Astrocyte of the cerebellum (primary cell): ENCODE results near the gene WDR12.
"Not testable (repeated sequence)": the region's sequence is repeated elsewhere in the genome, so short reads cannot be mapped to it uniquely, and the experiment has no call there.

Experiments used
- DNase-seq: peaks from one replicate; pipeline ENCODE4 v3.0.0-alpha.2; 2011; ENCODE audit warnings: low read depth
- H3K4me3 ChIP-seq: 2 replicates; pipeline ENCODE4 v1.5.1; 2011; ENCODE audit warnings: mild to moderate bottlenecking, low read depth, low read length, moderate library complexity
- in situ Hi-C: cut with HindIII; loops from 2 replicates; pipeline ENCODE4 v1.10.0; 2017; ENCODE audit warnings: low sequenced_read_pairs
- TF ChIP-seq, protein P1 (sequence below): IDR thresholded peaks from 2 replicates; pipeline ENCODE4 v1.5.1; 2012; ENCODE audit warnings: low read length, low read depth, moderate library complexity, mild to moderate bottlenecking; ENCODE audit errors: missing control alignments

WDR12 gene

DNA sequence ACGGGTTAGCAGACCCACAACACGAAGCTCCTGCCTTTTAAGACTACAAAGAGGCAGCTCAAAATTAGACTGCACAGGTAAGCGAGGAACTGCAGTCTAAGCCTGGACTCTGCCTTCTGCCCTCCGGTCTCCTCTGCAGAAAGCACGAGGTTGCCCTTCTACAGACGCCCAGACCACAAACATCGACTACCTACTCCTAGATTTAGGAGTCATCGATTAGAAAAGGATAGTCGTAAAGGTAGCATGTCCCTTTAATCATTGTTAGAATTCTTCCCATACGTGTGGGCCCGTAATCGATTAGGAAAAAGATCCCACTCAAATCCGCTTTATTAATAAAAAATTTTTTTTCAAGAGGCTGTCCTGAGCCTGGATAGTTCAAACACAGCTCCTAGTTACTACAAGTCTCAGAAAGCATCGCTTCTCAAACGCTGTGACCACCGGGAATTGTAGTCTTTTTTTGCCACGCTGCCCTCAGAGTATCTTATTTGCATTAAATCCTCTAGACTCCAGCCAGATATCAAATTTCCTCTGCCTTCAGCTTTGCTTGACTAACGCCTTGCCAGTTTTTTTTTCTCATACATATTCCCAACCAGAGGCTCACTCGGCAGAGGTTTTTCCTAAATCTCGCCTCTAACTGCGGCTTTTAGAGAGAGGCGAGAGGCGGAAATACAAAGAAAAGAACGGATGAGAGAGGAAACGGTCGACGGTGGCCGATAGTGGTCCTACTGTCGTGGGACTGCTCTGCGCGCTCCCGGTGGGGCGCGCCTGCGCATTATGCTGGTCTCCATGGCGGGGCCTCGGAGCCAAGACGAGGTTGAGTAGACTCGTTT lies at the start of gene WDR12, which contains the start of gene CARF:
Gene WDR12 (minus strand): TSS at position 162 of the 830 bp plus-strand sequence. CDS start 197 bp downstream, outside the sequence.
Gene CARF (plus strand): TSS at position 764 of the 830 bp plus-strand sequence. CDS start 29,628 bp downstream, outside the sequence.
- TF ChIP-seq, protein P1, sequence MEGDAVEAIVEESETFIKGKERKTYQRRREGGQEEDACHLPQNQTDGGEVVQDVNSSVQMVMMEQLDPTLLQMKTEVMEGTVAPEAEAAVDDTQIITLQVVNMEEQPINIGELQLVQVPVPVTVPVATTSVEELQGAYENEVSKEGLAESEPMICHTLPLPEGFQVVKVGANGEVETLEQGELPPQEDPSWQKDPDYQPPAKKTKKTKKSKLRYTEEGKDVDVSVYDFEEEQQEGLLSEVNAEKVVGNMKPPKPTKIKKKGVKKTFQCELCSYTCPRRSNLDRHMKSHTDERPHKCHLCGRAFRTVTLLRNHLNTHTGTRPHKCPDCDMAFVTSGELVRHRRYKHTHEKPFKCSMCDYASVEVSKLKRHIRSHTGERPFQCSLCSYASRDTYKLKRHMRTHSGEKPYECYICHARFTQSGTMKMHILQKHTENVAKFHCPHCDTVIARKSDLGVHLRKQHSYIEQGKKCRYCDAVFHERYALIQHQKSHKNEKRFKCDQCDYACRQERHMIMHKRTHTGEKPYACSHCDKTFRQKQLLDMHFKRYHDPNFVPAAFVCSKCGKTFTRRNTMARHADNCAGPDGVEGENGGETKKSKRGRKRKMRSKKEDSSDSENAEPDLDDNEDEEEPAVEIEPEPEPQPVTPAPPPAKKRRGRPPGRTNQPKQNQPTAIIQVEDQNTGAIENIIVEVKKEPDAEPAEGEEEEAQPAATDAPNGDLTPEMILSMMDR, result no peak
- in situ Hi-C loops, result no loop called here
- DNase-seq, result peak; percentile 86
- H3K4me3 ChIP-seq, result peak within 1 kb of the TSS; percentile 91

DNA sequence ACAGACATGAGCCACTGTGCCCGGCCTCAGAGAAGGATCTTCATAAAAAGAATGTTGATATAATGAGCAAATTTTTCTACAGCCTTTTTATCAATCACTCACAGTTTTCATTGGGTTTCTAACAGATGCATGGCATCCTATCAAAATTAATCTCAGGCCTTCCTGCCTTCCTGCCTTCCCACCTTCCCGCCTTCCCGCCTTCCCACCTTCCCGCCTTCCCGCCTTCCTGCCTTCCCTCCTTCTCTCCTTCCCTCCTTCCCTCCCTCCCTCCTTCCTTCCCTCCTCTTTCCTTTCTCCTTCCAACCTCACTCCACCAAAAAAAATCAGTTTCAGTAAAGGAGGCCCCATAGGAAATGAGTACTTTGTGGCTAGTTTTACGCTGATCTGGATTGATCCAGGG lies 49.1 kb upstream of the WDR12 start:
- no peak overlapping the region for H3K4me3 ChIP-seq
- TF ChIP-seq, protein P1, result no peak
- no peak for DNase-seq
- in situ Hi-C loops, result no loop called here

DNA sequence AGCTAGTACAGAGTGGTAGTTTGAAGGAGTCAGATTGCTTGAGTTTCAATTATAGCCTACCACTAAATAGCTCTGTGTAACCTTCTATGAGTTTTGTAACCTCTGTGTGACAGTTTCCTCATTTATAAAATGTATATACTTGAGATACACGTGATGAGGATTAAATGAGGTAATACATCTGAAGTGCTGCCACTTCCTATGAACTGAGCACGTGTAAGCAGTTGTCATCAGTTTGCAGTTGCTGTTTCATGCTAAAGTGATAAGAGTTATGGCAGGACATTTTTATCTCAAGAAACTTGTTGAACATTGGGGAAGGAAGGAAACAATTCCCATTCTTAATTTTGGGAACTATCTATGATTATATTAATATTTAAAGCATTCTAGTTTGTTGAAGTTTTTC lies 39.1 kb upstream of the WDR12 start:
- no peak overlapping the region for H3K4me3 ChIP-seq
- in situ Hi-C loops, result no loop called here
- TF ChIP-seq, protein P1, result no peak
- no peak for DNase-seq

DNA sequence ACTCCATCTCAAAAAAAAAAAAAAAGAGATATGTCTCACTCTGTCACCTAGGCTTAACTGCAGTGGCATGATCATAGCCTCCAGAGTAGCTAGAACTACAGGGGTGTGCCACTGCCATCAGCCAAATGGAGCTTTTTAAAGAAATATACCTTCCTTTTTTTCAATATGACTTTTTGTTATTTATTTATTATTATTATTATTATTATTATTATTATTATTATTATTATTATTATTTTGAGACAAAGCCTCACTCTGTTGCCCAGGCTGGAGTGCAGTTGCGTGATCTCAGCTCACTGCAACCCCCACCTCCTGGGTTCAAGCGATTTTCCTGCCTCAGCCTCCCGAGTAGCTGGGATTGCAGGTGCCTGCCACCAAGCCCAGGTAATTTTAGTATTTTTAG lies 37.9 kb upstream of the WDR12 start:
- in situ Hi-C loops, H3K4me3 ChIP-seq, DNase-seq: not testable (repeated sequence)

DNA sequence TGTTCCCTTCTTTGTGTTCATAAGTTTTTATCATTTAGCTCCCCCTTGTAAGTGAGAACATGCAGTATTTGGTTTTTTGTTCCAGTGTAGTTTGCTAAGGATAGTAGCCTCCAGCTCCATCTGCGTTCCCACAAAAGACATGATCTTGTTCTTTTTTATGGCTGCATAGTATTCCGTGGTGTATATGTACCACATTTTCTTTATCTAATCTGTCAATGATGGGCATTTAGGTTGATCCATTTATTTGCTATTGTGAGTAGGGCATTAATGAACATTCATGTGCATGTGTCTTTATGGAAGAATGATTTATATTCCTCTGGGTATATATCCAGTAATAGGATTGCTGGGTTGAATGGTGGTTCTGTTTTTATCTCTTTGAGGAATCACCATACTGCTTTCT lies 34.0 kb upstream of the WDR12 start:
- no peak for DNase-seq
- TF ChIP-seq, protein P1, result no peak
- H3K4me3 ChIP-seq, result no peak overlapping the region
- in situ Hi-C loops, result no loop called here

DNA sequence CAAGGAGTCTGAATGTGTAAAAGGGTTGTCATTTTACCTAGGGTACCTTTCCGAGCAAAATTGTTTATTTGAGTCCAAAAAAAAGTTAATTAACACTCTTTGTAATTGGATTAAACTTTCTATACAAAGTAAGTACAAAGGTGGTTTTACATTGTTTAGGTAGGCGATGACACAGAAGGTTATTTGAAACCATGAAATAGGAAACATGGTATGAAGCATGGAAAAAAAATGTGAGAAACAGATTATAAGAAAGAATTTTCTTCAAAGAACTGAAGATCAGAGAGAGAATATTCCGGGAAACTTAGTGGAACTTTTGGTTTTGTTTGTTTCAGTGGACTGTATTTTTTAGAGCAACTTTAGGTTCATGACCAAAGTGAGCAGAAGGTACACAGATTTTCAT lies 33.3 kb upstream of the WDR12 start:
- TF ChIP-seq, protein P1, result no peak
- in situ Hi-C loops, result no loop called here
- H3K4me3 ChIP-seq, result no peak overlapping the region
- no peak for DNase-seq

DNA sequence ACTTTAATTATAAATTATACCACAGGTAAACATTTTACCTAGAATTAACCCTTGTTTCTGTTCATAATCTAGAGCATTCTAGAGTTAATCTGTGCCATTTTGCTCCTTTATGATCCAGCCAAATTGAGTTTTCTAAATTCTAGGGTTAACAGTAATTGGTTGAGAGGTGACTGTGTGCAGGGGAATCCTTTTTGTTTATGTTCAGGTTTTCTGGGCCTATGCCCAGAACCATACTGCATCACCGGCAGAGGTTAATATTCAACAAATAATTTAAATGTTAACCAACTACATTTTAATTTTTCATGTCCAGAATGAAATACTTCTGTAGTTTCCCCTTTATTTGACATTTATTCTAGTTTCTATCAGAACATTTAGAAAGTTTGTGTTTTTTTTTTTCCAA lies 32.9 kb upstream of the WDR12 start:
- in situ Hi-C loops, result no loop called here
- TF ChIP-seq, protein P1, result no peak
- no peak overlapping the region for H3K4me3 ChIP-seq
- peak; percentile 24 for DNase-seq
